Uterus (tissue), 2 donors: ENCODE measurements around the gene VCY.
"Not testable (repeated sequence)": the region's sequence is repeated elsewhere in the genome, so short reads cannot be mapped to it uniquely, and the experiment has no call there.

ENCODE experiments used
- POLR2A ChIP-seq, 2 donors: fragments of 450-650 bp; IDR thresholded peaks; one replicate each; pipeline ENCODE4 v1.6.1; 2016; ENCODE audit warnings: antibody characterized with exemption in 2 of 2, mild to moderate bottlenecking in 1 of 2, moderate library complexity in 1 of 2
- TF ChIP-seq, protein P1 (sequence below), 4 experiments: fragments of 200-600 bp in 2 of 4; fragments of 450-650 bp in 2 of 4; sonication (generic) in 2 of 4; IDR thresholded peaks; one replicate each; pipeline ENCODE4 v1.5.1; 2016 to 2019; ENCODE audit warnings: antibody characterized with exemption in 4 of 4, mild to moderate bottlenecking in 2 of 4, moderate library complexity in 1 of 4

GRCh38 chrY:13942406-13942805, 43.9 kb downstream of the VCY start:
- not testable (repeated sequence) for TF ChIP-seq POLR2A (IDR thresholded peaks at IDR 0.05)
- TF ChIP-seq, protein P1, sequence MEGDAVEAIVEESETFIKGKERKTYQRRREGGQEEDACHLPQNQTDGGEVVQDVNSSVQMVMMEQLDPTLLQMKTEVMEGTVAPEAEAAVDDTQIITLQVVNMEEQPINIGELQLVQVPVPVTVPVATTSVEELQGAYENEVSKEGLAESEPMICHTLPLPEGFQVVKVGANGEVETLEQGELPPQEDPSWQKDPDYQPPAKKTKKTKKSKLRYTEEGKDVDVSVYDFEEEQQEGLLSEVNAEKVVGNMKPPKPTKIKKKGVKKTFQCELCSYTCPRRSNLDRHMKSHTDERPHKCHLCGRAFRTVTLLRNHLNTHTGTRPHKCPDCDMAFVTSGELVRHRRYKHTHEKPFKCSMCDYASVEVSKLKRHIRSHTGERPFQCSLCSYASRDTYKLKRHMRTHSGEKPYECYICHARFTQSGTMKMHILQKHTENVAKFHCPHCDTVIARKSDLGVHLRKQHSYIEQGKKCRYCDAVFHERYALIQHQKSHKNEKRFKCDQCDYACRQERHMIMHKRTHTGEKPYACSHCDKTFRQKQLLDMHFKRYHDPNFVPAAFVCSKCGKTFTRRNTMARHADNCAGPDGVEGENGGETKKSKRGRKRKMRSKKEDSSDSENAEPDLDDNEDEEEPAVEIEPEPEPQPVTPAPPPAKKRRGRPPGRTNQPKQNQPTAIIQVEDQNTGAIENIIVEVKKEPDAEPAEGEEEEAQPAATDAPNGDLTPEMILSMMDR (IDR thresholded peaks at IDR 0.05): not testable (repeated sequence)
